Measurements from ENCODE around the gene PTPRG.

Gene PTPRG

DNA sequence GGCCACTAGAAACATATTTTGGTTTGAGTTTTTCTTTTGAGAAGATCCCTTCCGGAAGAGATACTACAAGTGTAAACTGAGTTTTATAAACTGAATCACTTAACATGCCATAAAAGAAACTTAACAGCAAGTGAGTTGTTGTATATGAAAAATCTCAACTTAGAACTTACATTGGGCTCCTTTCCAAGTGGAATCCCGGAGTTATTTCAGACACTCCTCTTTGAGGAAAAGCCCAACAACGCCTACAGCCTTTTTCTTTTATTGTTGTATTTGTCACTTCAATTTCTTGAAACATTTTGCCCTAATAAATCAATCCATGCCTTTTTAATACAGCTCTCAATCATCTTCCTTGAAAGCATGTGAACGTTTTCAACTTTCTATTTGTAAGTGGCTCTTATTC lies 674.6 kb downstream of the PTPRG start:
- DNase-seq (ENCODE audit: low read depth) = no peak

DNA sequence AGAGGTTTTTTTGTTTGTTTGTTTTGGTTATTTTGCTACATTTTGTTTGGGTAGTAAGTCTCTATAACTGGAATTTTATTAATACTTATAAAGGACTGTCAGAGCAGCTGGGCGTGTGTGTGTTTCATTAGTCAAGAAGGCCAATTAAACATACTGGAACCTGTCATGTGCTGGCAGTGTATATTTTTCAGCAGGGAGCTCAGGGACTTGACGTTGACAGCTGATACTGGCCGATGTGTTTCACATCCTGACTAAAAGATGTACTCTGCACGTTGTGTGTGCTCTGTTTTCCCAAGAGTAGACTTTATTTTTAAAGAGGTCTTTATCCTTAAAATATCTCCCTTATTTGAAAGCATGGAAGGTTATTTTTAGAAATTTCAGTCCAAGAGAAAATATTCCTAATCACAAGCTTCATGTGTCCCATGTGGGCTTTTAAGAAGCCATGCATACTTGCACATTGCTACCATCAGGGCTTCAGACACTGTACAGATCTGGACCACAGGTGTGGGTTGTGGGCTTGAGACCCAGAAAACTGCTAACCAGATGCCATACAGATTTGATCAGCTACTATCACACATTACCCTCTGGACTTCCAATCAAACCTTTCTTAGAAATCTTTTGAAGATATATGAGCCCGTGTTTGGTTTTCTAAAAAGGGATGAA lies 676.0 kb downstream of the PTPRG start:
- no peak for DNase-seq (ENCODE audit: low read depth)

DNA sequence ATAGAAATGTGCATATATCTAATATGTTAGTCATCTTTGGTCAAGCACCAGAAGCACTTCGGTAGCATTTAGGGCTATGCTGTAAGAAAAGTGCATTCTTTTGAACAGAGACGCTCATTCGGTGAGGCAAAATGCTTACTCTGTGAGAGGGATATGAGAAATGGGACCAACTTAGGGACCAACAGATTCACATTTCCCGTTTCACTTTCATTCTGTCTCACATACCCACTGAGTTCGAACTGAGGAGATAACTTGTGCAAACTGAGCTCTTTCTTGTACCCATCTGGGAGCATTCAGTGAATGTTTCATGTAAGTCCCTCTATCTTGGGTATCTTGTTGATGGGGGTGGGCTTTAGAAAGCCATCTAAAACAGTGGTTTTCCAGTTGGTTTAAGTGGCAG lies 676.6 kb downstream of the PTPRG start:
- no peak for DNase-seq (ENCODE audit: low read depth)

DNA sequence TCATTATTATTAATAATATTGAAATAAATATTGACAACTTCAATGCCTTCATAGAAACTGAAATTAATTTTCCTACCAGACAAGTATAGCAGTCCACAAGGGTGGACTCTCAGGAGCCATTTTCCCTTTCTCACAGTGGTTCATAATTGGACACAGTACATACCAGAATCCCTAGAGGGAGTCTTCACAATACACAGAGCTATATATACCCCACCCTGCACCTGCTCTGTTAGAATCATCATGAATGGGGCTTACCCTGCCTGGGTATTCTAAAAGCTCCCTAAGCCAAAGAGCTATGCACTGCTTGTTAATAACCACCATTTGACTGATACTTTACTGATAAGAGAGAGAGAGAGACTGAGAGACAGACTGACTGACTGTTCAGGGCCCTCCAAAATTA lies 677.1 kb downstream of the PTPRG start:
- no peak for DNase-seq (ENCODE audit: low read depth)

DNA sequence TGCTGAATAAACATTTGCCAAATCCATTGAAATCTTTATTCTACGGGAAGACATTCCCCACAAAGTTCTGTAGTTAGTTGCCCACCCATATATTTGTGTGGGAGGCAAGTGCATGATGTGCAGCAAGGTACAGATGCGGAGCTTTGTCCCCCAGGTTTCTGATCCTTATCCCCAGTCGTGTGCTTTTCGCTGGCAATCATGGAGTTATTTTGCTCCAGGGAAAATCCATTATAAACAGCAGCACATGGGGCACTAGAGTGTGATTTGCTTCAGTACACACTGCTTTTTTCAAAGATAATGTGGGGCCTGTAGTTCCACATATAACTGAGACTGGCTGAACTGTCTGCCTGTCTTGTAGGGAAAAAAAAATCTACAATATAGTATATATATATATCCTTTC lies 679.9 kb downstream of the PTPRG start:
- DNase-seq (ENCODE audit: low read depth) = no peak

DNA sequence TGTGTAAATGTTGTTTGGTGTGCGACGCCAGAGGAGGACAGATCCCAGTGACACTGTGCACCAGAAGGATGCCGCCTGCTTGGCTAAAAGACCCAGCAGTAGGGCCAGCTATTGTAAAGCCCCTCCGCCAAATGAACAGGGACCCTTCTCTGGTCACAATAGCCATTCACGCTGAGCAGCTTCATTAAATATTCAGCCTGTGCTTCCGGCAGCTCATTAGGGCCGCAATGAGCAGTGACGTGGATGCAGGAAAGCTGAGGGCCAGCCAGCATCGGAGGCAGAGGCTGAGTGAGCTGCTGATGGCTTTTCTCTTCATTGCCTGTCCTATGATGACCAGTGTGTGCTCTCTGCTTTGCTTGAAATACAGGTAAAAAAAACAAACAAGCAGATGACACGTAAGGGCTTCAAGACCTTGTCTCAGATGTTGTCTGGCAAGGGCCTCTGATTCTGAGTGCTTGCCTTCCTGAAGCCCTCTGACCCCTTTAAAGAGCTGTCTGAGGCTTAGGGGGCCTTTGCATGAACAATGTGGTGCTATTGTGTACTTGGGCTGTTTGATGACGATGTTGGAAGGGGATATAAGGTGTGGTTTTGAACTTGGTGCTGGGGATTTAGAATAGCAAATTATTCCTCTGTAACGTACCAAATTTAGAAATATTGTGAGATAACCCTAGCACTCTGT lies 681.6 kb downstream of the PTPRG start:
- no peak for DNase-seq (ENCODE audit: low read depth)

DNA sequence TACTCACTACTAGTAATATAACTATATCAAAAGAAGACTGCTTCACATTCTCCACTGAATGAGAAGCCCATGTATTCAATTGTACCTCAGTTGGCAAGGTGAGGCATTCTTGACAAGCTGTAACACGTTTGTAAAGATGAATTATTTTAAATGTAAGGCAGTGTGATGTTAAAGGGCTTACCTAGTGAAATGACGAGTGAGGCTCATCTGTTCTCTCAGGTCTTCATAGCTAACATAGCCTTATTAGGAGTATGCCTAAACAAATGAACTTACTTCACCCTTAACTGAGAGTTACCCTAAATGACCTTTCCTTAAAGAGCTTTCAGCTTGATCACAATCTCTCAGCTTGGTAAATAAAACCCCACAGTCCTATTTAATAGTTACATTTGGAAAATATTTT lies 684.7 kb downstream of the PTPRG start:
- no peak for DNase-seq (ENCODE audit: low read depth)

DNA sequence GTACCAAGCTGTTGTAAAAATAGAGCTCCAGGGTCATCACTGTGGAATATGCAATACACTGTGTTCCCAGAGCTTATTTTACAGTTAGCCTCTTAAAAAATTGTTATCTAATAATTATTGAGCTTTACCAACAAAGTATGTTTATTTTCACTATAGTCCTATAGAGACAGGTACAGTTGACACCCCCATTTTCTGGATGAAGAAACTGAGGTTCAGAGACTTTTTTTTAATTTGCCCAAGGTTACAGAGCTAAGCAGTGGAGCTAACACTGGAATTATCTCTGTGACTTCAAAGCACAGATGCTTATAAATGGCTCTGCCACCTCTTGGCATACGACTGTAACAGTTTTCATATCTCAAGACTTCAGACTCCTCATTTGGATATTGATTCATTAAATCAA lies 685.6 kb downstream of the PTPRG start:
- DNase-seq (ENCODE audit: low read depth) = no peak

DNA sequence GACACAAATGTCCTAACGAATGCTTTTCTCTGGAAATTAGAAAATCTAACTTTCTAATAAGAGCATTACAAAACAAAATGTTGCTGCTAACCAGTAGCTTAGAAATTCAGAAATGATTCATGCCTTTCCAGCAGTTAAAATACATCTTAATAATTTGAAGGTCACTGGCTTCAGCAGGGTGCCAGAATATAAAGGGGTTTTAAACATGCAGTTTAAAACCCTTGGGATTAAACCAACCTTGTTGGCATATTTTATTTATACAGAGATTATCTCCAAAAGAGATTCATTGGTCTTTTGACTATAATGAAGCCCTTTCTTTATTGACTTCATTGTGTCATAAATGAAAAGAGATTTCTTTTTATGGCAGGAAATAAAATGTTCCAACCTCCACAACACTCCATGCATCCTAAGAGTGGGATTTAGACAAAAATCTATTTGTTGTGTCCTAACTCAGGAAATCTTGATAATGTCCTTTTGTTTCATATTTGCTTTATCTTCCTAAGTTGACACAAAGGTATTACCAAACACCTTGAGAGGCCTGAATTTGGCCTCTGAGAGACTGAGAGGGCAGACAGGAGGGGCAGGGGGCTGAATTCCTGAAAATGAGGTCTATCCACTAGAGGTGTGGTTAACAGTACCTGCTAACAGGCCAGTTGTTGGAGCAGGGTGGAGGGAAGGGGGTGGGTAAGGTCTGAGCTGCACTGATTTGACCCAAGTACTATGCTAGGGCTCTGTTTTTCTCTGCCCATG lies 687.5 kb downstream of the PTPRG start:
- no peak for DNase-seq (ENCODE audit: low read depth)

DNA sequence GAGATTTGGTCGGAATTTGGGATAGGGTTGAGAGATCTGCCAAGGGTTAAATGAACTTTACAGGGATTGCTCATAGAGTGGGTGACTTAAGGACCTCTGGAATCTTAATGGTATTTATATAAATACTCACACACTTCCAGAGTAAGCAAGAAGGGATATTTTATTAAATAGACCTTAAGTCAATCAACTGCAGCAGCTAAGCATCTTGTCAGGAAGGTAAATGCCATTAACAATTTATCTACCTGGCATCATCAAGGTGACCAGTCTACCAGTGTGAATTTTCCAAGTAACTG lies 688.1 kb downstream of the PTPRG start:
- peak; percentile 42 for DNase-seq (ENCODE audit: low read depth)

DNA sequence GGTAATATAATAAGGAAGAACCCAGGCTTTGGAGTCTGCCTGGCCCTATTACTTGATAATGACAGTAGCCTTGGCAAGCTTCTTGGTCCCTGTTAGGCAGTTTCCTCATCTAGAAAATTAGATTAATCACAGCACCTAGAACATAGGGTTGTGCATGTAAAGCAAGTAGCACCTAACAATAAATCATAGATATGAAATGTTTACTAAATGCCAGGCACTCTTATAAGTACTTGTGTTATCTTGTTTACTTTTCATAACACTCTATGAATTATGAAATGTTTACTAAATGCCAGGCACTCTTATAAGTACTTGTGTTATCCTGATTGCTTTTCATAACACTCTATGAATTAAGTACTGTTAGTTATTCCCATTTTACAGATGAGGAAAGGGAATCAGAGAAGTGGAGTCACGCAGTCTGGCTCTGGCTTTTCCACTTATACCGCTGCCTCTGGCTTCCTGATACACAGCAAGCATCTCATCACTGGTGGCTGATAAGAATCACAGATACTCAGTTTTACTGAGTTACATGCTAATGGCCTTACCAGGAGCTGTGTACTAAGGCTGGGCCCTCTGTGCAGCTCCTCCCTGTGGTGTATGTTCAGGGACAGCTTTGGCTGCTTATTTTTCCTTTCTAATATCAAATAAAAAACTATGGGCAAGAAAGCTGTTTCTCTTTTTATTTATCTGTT lies 688.6 kb downstream of the PTPRG start:
- no peak for DNase-seq (ENCODE audit: low read depth)

DNA sequence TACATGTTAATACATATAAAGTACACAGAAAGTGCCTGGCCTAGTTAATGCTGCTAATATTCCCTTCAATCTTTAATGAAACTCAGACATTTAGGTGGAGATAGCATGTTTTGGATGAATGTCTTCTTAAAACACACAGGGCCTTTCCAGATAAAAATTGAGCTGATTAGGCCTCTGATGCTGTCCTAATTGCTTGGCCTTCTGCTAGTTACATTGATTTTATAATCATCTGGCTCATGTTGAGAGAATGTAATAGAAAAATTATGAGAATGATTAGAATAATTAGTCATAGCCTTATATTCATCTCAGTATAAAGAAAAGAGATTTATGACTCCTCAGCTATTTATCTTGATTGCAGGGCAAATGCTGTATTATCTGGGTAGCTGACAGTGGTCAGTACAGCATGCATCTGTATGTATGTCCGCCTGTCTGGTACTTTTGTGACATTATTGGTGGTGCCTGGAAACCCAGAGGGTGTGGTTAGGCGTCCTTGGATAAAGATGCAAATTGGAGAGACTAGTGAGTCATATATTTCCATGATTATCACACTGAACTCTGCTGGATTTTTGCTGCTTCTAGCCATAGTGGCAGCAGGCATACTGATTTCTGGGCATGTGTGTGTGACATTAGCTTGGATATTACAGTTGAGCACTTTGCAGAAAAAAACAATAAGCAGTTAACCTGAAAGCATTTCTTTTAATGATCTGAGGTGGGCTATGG lies 691.2 kb downstream of the PTPRG start:
- peak; percentile 21 for DNase-seq (ENCODE audit: low read depth)

DNA sequence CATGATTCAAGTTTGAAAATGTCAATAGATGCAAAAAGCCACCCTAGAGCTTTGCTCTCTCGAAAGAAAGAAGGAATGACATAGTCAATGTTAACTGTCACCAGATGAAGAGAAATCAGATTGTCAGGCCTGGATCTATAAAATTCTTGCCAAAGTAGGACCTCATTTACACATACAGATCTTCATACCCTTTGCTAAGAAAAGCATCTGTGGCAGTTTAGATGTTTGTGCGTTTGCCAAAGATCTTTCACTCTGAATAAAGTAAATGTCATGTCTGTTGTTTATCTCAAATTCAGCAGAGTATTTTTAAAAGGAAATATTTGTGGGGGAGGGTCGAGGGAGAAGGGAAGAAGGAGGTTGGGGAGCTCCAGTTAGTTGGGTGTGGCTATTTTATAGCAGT lies 692.6 kb downstream of the PTPRG start:
- no peak for DNase-seq (ENCODE audit: low read depth)

DNA sequence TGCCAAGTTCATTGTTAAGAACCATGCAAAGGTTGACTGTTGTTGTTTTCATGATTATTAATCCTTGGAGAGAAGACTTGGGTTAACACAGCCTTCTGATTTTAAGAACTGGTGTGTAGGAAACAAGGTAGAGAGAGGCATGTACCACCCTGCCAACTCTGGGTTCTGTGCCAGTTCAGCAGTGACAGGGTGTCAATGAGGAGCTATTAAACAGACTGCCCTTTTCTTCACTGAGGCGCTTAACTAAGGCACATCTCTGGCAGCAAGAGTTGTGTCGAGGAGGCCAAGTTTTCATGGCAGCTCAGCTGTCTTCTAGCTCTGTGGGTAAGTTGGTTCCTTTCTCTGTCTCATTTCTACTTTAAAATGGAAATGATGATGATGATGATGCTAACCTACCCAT lies 694.4 kb downstream of the PTPRG start:
- DNase-seq (ENCODE audit: low read depth) = no peak

DNA sequence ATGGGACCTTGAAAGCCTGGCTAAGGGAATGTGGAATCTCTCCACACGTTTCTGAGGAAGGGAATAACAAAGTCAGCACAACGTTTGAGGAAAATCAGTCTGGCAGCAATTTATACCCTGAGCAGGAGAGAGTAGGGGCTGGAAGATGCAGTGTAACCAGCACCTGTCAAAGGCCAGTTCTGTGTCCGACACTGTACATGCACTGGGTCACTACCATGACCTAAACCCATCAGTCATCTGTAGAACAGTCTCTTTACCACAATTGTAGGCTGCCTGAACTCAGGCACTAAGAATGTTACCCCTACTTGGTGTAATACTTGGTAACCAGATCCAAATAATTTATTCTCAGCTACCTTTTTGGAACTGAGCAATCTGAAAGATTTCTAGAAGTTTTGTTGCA lies 698.6 kb downstream of the PTPRG start:
- no peak for DNase-seq (ENCODE audit: low read depth)

DNA sequence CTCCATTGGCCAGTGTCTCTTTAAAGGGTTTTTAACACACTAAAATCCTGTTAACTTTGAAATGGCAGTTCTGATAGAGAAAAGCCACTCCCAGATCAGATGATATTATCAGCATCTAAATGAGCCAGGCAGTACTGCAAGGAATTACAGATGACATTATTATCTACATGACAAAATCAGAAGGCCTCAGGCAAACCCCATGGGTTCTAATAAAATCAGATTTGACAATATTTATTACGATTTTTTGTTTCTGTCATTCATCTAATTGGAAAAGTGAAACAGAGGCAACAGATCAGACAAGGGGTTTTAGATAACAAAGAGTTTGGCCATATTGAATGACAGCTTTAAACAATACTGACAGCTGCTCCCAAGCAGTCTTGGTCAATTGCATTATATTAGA lies 699.3 kb downstream of the PTPRG start:
- no peak for DNase-seq (ENCODE audit: low read depth)

DNA sequence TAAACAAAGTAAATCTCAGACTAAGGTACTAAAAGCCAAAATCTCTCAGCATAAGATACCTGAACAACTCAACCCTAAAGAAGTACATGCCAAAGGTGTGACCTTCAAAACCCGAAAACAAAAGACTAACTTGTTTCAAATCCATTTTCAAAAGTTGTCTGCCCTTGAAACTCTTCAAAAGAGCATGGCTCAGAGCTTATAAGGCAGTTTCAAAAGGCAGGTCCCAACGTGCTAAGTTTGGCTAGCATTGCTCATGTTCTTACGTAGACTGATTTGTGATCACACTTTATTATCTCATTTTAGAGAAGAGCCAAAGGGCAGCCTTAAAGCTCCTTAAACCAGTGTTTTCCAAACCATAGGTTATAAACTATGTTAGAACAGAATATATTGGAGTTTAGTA lies 699.8 kb downstream of the PTPRG start:
- DNase-seq (ENCODE audit: low read depth) = no peak

DNA sequence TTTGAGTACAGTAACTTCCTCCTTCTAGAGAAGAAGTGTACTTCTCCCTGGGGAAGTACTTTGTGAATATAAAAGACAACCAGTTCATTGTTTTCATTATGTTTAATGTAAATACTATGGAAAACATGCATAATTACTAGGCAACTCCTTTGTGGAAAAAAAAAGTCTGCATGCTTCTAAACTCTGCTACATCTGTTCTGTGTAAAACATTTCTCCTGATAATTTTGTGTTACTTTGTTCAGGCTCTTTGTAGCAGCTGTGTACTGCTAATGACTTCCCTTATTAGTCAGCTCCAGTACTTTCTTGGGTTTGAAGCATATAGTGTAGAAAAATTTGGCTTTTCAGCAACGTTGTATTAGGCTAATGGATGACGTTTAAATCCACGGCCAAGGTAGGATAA lies 700.4 kb downstream of the PTPRG start:
- no peak for DNase-seq (ENCODE audit: low read depth)

DNA sequence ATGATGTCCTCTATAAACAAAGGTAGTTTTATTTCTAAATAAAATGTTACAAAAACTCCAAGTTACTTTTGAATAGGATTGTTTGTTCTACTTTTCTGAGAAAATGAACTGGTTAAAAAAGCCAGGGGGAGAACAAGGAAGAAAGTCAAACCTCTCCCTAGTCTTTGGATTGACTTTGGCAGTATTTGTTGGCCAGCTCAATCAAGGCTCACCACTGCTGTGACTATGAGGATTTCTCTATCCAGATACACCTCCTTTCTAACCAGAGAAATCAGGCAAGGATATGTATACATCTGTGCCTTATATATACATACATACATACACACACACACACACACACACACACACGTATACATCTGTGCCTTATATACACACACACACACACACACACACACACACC lies 704.2 kb downstream of the PTPRG start:
- DNase-seq (ENCODE audit: low read depth) = no peak

DNA sequence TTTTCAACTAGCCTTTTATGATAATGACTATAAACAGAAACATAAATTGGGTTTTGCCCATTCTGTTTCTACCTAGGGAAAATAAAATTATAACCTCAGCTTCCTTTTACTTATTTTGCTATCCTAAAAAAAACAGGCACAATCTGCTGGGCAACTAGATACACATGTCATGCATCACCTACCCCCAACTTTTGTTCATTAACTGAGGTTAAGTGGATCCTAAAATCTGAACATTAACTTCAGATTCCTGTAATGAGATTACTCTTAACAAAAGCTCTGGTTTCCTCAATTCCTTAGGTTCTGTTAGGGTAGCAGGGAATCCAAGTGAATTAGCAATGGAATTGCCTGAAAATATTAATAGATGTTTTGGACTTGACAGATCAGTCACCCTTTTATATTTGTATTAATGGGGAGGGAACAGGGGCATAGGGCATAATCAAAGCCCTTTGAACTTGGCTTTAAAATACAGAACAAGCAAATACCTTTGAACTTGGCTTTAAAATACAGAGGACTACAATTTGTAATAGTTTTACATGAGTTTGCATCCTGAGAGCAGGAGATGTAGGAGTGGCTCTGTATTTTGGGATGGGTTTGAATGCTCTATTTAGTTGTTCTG lies 705.4 kb downstream of the PTPRG start:
- DNase-seq (ENCODE audit: low read depth) = no peak

DNA sequence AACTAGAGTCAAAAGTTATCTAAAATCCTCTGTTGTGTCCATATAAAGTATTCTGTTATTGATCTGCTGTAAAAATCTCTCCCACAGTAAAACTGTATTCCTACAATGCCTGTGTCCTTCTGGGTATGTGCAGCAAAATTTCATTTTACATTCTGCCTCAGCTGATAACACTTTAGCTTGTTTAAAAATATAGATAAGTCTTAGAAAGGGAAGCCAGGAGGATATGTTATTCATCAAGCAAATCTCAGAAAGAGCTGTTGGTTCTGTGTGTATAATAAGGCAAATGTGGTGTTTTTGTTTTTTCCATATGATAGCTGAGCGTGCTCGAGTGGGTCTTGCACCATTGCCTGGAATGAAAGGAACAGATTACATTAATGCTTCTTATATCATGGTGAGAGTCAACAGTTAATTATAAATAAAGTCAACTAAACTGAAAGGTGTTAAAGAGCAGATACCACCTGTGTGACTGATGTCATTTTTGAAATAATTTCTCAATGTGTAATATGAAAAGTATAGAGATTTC lies 715.3 kb downstream of the PTPRG start:
- DNase-seq (ENCODE audit: low read depth) = no peak

DNA sequence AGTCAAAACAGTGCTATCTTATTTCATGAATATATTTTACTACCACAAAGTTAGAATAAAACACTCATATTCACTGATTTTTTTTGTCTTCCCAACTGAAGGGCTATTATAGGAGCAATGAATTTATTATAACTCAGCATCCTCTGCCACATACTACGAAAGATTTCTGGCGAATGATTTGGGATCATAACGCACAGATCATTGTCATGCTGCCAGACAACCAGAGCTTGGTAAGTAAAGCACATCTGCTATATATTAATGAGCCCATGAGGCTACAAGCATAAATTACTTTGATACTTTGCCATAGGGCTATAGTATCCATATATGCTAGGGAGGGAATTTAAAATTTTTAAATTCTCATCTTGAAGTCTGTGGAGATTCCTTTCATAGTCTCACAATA lies 716.1 kb downstream of the PTPRG start:
- DNase-seq (ENCODE audit: low read depth) = no peak

Data from EH (cell line).